ENCODE measurements around the gene UBTD2. TPM values are rescaled to one million over a fixed set of nuclear protein-coding genes. Genes with fewer than 3 reads are reported as not detected.

The UBTD2 gene
- total and polyA plus RNA-seq, 10 of the 15 experiments (the other 5 are each of a cell fraction or from before 2014, with no cell fraction given): 7.7 to 30.5 (median 19.4) TPM

- no peak for TF ChIP-seq ZBTB11 (CRISPR knock-in tag; IDR thresholded peaks at IDR 0.05)
These were observed 53.7 kb downstream of the UBTD2 start (continued) for GRCh38 chr5:172229904-172230303.

- Histone ChIP-seq H3K4me1 (ENCODE audit: control insufficient read depth, insufficient read depth, low read length) (peaks cover 28% of the 10 kb centered on the region), H3K27ac (ENCODE audit: control insufficient read depth, insufficient read depth) (peak overlapping the region; percentile 94), H3K9ac (ENCODE audit: control insufficient read depth, insufficient read depth, low read length) (peak overlapping the region; percentile 77), H3K36me3 (ENCODE audit: control insufficient read depth in 2 of 2, insufficient read depth in 2 of 2, low read length in 1 of 2) (peaks cover 0 to 2% of the 10 kb centered on the region in 2 experiments; a peak in 3 of 4 replicates), H3K79me2 (ENCODE audit: control insufficient read depth, insufficient read depth, low read length) (peaks cover 9% of the 10 kb centered on the region), H3K4me2 (ENCODE audit: control insufficient read depth, insufficient read depth) (peak overlapping the region; percentile 21; the same call in 1 of the 2 replicates), H3K9me3 (replicated peaks; ENCODE audit: control insufficient read depth, insufficient read depth, low read length) (peaks cover 1% of the 10 kb centered on the region; the same call in 1 of the 3 replicates), H2AFZ (ENCODE audit: control insufficient read depth, low read depth, low read length) (no peak overlapping the region), H3K27me3 (replicated peaks in 1 of 2; ENCODE audit: control insufficient read depth in 2 of 2, insufficient read depth in 2 of 2, low read length in 1 of 2) (no peaks in the 10 kb centered on the region), H4K20me1 (ENCODE audit: control insufficient read depth, insufficient read depth) (no peaks in the 10 kb centered on the region), H3K4me3 (0 out of 2 replicates have a peak overlapping the region, but pooled peaks have one; percentile 5)
- ATAC-seq (peak; percentile 26), FAIRE-seq (no peak), DNase-seq (ENCODE audit: low read depth, low spot score) (peak; percentile 13)
- TF ChIP-seq ZNF24 (IDR thresholded peaks at IDR 0.05): no peak
- TF ChIP-seq DPF2 (IDR thresholded peaks at IDR 0.05): no peak
- no peak for TF ChIP-seq NKRF (conservative IDR thresholded peaks at IDR 0.05)
- TF ChIP-seq HDGF (IDR thresholded peaks at IDR 0.05): no peak
- TF ChIP-seq JUND (IDR thresholded peaks at IDR 0.05; ENCODE audit: low read depth, low read length): no peak
- TF ChIP-seq SREBF2 (IDR thresholded peaks at IDR 0.05; ENCODE audit: low read length): no peak
- TF ChIP-seq FOXM1 (IDR thresholded peaks at IDR 0.05; ENCODE audit: low read depth, low read length): no peak
- no peak for TF ChIP-seq SMAD5 (IDR thresholded peaks at IDR 0.05; ENCODE audit: low read depth)
- ChIA-PET RAD21 (ENCODE audit: unreplicated experiment) (interaction anchor here (0.9 to 3.1 kb wide), 4 partner anchors 38 to 89 kb away, joined by 3 to 23 read pairs (median 3); partner anchors contain the start of gene STK10), SMC1A (ENCODE audit: uncharacterized antibody, unreplicated experiment) (interaction anchor here (1.4 to 3.1 kb wide), 4 partner anchors 37 to 114 kb away, joined by 4 to 9 read pairs (median 6); partner anchors contain the start of genes STK10 and UBTD2), CTCF (interaction anchor here (0.9 to 2.0 kb wide), 2 partner anchors 57 to 68 kb away, joined by 3 to 13 read pairs; no protein-coding TSS in a partner anchor), POLR2A (interaction anchor here (0.6 to 1.4 kb wide), 2 partner anchors 9 to 22 kb away, joined by 3 to 5 read pairs; no protein-coding TSS in a partner anchor)
- in situ Hi-C loops (cut with MboI) (no loop called here), intact Hi-C loops (cut with micrococcal nuclease; ENCODE audit: unreplicated experiment) (loop anchor here (1.0 to 2.0 kb wide), 4 partner anchors 37 to 90 kb away; partner anchors contain the start of genes STK10 and UBTD2)
- WGBS (ENCODE audit: insufficient coverage, insufficient replicate concordance, low lambda C conversion rate, missing lambda C conversion rate): 93% methylated on average over 1 of the region's 1 CpG
- BruUV-seq (replicated peaks): no TSS peak
These were observed 58.6 kb downstream of the UBTD2 start for GRCh38 chr5:172224996-172225395.
